NB4 (cell line): ENCODE results near the gene MYZAP.

Source experiments
- MAX ChIP-seq: IDR thresholded peaks from 2 replicates; pipeline ENCODE4 v1.6.1; 2011; ENCODE audit warnings: low read depth, low read length
- MYC ChIP-seq: IDR thresholded peaks from 2 replicates; pipeline ENCODE4 v1.6.1; 2011; ENCODE audit warnings: low read depth, low read length
- POLR2A ChIP-seq: IDR thresholded peaks from 2 replicates; pipeline ENCODE4 v1.6.1; 2011; ENCODE audit warnings: mild to moderate bottlenecking; ENCODE audit not compliant: insufficient read length; ENCODE audit errors: extremely low read depth
- TF ChIP-seq, protein P1 (sequence below): IDR thresholded peaks from one replicate; pipeline ENCODE4 v1.5.1; 2012; ENCODE audit warnings: low read depth, low read length

- TF ChIP-seq POLR2A: no peak
- TF ChIP-seq, protein P1, sequence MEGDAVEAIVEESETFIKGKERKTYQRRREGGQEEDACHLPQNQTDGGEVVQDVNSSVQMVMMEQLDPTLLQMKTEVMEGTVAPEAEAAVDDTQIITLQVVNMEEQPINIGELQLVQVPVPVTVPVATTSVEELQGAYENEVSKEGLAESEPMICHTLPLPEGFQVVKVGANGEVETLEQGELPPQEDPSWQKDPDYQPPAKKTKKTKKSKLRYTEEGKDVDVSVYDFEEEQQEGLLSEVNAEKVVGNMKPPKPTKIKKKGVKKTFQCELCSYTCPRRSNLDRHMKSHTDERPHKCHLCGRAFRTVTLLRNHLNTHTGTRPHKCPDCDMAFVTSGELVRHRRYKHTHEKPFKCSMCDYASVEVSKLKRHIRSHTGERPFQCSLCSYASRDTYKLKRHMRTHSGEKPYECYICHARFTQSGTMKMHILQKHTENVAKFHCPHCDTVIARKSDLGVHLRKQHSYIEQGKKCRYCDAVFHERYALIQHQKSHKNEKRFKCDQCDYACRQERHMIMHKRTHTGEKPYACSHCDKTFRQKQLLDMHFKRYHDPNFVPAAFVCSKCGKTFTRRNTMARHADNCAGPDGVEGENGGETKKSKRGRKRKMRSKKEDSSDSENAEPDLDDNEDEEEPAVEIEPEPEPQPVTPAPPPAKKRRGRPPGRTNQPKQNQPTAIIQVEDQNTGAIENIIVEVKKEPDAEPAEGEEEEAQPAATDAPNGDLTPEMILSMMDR: no peak
- TF ChIP-seq MAX: no peak
- TF ChIP-seq MYC: no peak
These were observed 84.9 kb downstream of the MYZAP start for GRCh38 chr15:57676585-57676984.
